Activated CD4-positive, alpha-beta memory T cell treated with anti-CD3 and anti-CD28 coated beads for 36 hours (primary cell): ENCODE measurements around the gene MMP28. TPM values are rescaled to one million over a fixed set of nuclear protein-coding genes. Genes with fewer than 3 reads are reported as not detected.

ENCODE experiments used
- CTCF ChIA-PET: fragments of 350-600 bp; sonication (Branson Sonifier 250); formaldehyde crosslinking; loops from one replicate; lab custom pipeline; 2021; ENCODE audit warnings: antibody characterized with exemption, inconsistent platforms; lab: Charles Lee
- POLR2A ChIA-PET: fragments of 350-600 bp; sonication (Branson Sonifier 250); formaldehyde crosslinking; loops from one replicate; lab custom pipeline; 2021; ENCODE audit warnings: antibody characterized with exemption; lab: Charles Lee
- DNase-seq: peaks from one replicate; pipeline ENCODE4 v3.0.0-alpha.2; 2020
- H3K27ac Mint-ChIP-seq: one replicate; pipeline ENCODE4 v1.8.0; 2021; ENCODE audit warnings: mixed read lengths
- H3K27me3 Mint-ChIP-seq: one replicate; pipeline ENCODE4 v1.8.0; 2021; ENCODE audit warnings: mixed read lengths
- H3K36me3 Mint-ChIP-seq: one replicate; pipeline ENCODE4 v1.8.0; 2021; ENCODE audit warnings: mixed read lengths
- H3K4me1 Mint-ChIP-seq: one replicate; pipeline ENCODE4 v1.8.0; 2021; ENCODE audit warnings: low read depth, mixed read lengths
- H3K4me3 Mint-ChIP-seq: one replicate; pipeline ENCODE4 v1.8.0; 2021; ENCODE audit warnings: mild to moderate bottlenecking, mixed read lengths
- H3K9me3 Mint-ChIP-seq: one replicate; pipeline ENCODE4 v1.8.0; 2021; ENCODE audit warnings: mixed read lengths
- intact Hi-C: fragments of 100-400 bp; cut with micrococcal nuclease; formaldehyde crosslinking; loops from one replicate; pipeline ENCODE4 v1.15.1; 2023
- total RNA-seq, 2 experiments: library from RNA; stranded (reverse); gene quantifications; one replicate each; pipeline ENCODE4 v1.2.3, GENCODE V29; 2021

MMP28 gene
- total RNA-seq, 2 experiments from 2014 or later, result not detected

GRCh38 chr17:35716173-35716572 is 79.3 kb downstream of the MMP28 start:
- intact Hi-C loops, result no loop called here
- Mint-ChIP-seq H3K4me1 (peaks cover 10% of the 10 kb centered on the region), H3K27ac (no peak overlapping the region), H3K9me3 (no peaks in the 10 kb centered on the region), H3K4me3 (no peak overlapping the region), H3K36me3 (peaks cover 37% of the 10 kb centered on the region), H3K27me3 (no peaks in the 10 kb centered on the region)
- ChIA-PET CTCF (interaction anchor here (1.1 to 1.2 kb wide), 2 partner anchors 48 to 79 kb away, joined by 3 to 4 read pairs; partner anchors contain the start of gene MMP28), POLR2A (interaction anchor here (0.9 kb wide), 1 partner anchor 14 kb away, joined by 3 read pairs; no protein-coding TSS in a partner anchor)
- DNase-seq, result no peak

Other genes with a start within 250 kb of the MMP28 start
- not detected for gene SLFN14, start 234.8 kb downstream of the MMP28 start, total RNA-seq
- 1 to 10 TPM; 4.9 to 6.0 TPM for gene PEX12, start 217.1 kb downstream of the MMP28 start, total RNA-seq
- gene AP2B1, start 208.3 kb downstream of the MMP28 start, total RNA-seq, result 100 to 1,000 TPM; 187 to 192 TPM
- gene RASL10B, start 64.0 kb downstream of the MMP28 start, total RNA-seq, result under 1 TPM; 0.26 to 0.73 TPM
- not detected for gene GAS2L2, start 42.4 kb downstream of the MMP28 start, total RNA-seq
- not detected for gene C17orf50, start 34.8 kb downstream of the MMP28 start, total RNA-seq
- 100 to 1,000 TPM; 269 to 271 TPM for gene TAF15, start 13.8 kb upstream of the MMP28 start, total RNA-seq
- under 1 TPM; 0.24 to 0.27 TPM for gene HEATR9, start 73.2 kb upstream of the MMP28 start, total RNA-seq
- 100 to 1,000 TPM; 120 to 133 TPM for gene CCL5, start 84.7 kb upstream of the MMP28 start, total RNA-seq
- 10 to 100 TPM; 10.4 to 10.6 TPM for gene RDM1, start 135.1 kb upstream of the MMP28 start, total RNA-seq
- gene LYZL6, start 148.1 kb upstream of the MMP28 start, total RNA-seq, result not detected
- not detected for gene CCL16, start 185.9 kb upstream of the MMP28 start, total RNA-seq
- gene CCL14, start 191.1 kb upstream of the MMP28 start, total RNA-seq, result not detected
- gene CCL15, start 205.9 kb upstream of the MMP28 start, total RNA-seq, result not detected
- gene CCL23, start 222.3 kb upstream of the MMP28 start, total RNA-seq, result not detected